ENCODE measurements around the gene BABAM1.

Gene BABAM1

DNA sequence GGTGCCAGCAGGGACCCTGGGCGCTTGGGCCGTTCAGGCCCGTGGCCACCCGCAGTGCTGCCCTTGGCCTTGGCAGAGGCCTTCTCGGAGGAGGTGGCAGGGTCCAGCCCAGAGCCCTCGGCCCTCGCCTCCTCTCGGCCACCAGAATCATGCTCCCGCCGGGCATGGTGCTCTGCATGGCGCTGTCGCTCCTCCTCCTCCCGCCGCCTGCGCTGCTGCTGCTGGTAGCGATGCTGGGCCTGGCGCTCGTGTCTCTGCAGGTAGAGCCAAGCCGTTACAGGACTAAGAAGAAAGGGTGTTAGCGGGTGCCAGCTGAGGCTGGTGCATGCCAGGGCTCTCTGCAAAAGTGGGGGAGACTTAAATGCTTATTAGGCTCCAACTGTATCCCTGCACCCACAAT, 57.9 kb downstream of the BABAM1 start:
- DNase-seq = no peak

DNA sequence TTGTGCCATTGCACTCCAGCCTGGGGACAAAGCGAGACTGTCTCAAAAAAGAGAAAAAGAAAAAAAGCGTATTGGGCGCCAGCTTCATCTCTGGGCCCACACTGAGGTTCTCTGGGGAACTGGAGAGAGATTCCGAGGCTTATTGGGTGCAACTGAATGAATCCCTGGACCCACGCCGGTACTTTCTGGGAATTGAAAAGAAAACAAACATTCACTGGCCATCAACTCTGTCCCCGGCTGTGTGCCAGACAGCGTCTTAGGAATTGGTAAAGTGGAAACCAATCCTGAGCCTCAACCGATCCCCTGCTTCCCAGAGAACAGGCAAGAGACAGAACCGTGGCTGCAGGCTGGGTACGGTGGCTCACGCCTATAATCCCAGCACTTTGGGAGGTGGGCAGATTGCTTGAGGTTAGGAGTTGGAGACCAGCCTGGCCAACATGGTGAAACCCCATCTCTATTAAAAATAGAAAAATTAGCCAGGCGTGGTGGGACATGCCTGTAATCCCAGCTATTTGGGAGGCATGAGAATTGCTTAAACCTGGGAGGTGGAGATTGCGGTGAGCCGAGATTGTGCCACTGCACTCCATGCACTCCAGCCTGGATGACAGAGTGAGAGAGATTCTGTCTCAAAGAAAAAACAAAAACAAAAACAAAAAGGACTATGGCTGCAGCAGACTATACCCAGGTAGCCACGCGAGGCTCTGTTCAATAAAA, 58.8 kb downstream of the BABAM1 start:
- DNase-seq = no peak

DNA sequence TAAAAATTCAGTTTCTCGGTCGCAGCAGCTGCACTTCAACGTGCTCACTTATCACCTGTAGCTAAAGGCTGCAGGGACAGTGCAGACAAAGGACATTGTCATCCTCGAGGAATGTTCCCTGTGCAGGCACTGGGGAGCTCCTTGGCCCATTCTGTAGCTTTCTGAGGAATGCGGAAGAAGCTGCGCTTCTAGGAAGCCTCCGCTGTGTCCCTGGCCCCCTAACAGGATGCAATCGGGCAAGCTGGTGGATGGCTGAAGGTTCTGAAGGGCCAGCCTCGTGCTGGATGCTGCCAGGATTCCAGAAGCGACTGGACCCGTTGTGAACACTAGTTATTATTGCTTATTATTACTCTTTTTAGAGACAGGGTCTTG, 59.3 kb downstream of the BABAM1 start:
- DNase-seq = no peak

DNA sequence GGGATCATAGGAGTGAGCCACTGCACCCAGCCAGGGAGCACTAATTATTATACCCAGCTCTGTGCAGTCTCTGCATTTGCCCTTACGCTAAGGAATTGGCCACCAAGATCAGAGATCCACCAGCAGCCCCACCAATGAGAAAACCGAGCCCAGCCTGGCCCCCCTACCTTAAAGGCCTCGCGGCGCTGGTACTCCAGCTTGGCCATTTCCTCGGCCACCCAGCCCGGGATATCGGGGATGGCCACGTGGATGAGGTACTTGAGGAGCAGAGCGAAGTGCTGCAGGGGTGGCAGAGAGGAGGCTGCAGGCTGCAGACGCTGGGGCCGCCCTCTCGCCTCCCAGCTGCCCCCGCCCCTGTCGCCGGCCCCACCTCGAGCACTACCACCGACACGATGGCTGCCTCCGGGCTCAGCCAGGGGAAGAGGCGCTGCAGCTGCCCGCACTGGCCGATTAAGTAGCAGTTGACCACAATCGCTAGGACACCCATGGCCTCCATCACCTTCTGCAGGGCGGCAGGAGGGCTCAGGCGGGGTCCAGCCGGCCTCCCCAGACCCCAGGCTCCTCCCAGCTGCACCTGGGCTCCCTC, 59.9 kb downstream of the BABAM1 start:
- no peak for DNase-seq

DNA sequence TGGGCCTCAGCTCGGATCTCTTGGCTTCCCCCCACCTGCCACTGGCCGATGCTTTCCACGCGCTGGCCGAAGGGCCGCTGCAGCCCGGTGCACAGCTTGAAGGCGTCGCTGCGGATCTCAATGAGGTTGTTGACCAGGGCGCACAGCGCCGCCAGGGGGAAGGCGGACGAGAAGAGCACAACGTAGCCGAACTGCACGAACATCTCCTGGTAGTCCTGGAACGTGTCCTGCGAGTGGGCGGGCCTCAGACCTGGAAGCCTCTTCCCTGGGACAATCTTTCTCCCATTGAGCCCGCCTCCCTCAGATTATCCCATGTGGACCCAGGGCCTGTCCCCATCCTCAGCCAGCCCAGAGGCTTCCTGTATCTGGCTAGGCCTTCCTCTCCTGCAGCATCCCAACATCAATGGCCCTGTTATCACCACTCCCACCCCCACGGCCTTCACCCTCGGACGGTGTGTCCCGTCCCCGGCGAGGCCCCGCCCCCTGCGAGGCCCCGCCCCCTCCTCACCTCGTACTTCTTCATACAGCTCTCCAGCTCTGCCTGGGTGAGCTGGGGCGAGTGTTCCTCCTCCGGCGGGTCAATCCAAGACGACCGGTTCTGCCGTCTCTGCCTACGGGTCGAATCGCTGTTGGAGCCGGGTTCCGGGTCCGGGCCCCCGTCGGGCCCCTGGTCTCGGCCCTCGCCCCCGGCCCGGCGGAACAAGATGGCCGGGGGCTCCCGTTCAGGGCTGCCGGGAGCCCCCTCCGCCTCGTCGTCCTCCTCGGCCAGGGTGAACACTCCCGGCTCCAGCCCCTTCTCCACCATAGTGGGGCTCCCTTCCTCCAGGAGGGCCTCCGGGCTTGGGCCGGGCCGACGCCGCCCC, 60.6 kb downstream of the BABAM1 start:
- DNase-seq = peak; percentile 44
